SU-DHL-6 (cell line): ENCODE measurements around the gene BTBD9.

Experiments
- H2AFZ ChIP-seq: fragments of 200-600 bp; sonication (generic); 2 replicates; pipeline ENCODE4 v1.6.1; 2014; ENCODE audit warnings: low read depth, mild to moderate bottlenecking, moderate library complexity, mixed read lengths, antibody characterized with exemption, low read length; ENCODE audit not compliant: severe bottlenecking
- H3F3A ChIP-seq: fragments of 200-600 bp; shearing (Covaris generic); 2 replicates; pipeline ENCODE4 v1.6.0; 2016; ENCODE audit warnings: antibody characterized with exemption, mild to moderate bottlenecking; ENCODE audit not compliant: insufficient read depth
- H3K27ac ChIP-seq: fragments of 200-600 bp; sonication (generic); 2 replicates; pipeline ENCODE4 v1.5.1; 2016; ENCODE audit warnings: low read depth, mild to moderate bottlenecking, low read length, moderate library complexity, mixed read lengths
- H3K27me3 ChIP-seq: fragments of 200-600 bp; sonication (generic), shearing (Covaris generic); 2 replicates; pipeline ENCODE4 v1.6.0; 2014; ENCODE audit warnings: mild to moderate bottlenecking, low read length
- H3K36me3 ChIP-seq: fragments of 200-600 bp; sonication (generic); 2 replicates; pipeline ENCODE4 v1.6.1; 2014; ENCODE audit warnings: mild to moderate bottlenecking, low read length, mixed read lengths
- H3K4me2 ChIP-seq: fragments of 300-600, 200-600 bp; shearing (Covaris generic), sonication (generic); 2 replicates; pipeline ENCODE4 v1.6.0; 2014; ENCODE audit warnings: low read length, low read depth, mild to moderate bottlenecking; ENCODE audit not compliant: poor library complexity, severe bottlenecking
- H3K4me3 ChIP-seq: fragments of 200-600 bp; sonication (generic); 2 replicates; pipeline ENCODE4 v1.5.1; 2014; ENCODE audit warnings: antibody characterized with exemption, low read length, mild to moderate bottlenecking, mixed read lengths; ENCODE audit not compliant: insufficient read depth, poor library complexity, severe bottlenecking
- H3K79me2 ChIP-seq: fragments of 200-600 bp; sonication (generic); 2 replicates; pipeline ENCODE4 v1.6.1; 2014; ENCODE audit warnings: mild to moderate bottlenecking, low read length, moderate library complexity; ENCODE audit not compliant: insufficient read depth
- H3K9ac ChIP-seq: fragments of 200-600 bp; sonication (generic); 2 replicates; pipeline ENCODE4 v1.7.0; 2014; ENCODE audit warnings: mild to moderate bottlenecking, low read length
- H3K9me2 ChIP-seq: fragments of 200-600 bp; sonication (generic); replicated peaks from 2 replicates; pipeline ENCODE4 v1.6.1; 2014; ENCODE audit warnings: low read length; ENCODE audit not compliant: insufficient read depth
- H3K9me3 ChIP-seq: fragments of 200-600 bp; sonication (generic); 2 replicates; pipeline ENCODE4 v1.6.1; 2014; ENCODE audit warnings: low read length, mixed read lengths; ENCODE audit not compliant: insufficient read depth
- H4K20me1 ChIP-seq: fragments of 200-600 bp; sonication (generic); 2 replicates; pipeline ENCODE4 v1.6.1; 2014; ENCODE audit warnings: low read depth, mild to moderate bottlenecking, antibody characterized with exemption, low read length, moderate library complexity, mixed read lengths
- CTCF ChIP-seq: fragments of 200-600 bp; sonication (generic); IDR thresholded peaks from one replicate; pipeline ENCODE4 v1.5.1; 2017; ENCODE audit warnings: antibody characterized with exemption, mild to moderate bottlenecking, low read length, moderate library complexity; ENCODE audit not compliant: insufficient read depth, poor library complexity, severe bottlenecking
- EZH2phosphoT487 ChIP-seq: fragments of 200-600 bp; sonication (generic), shearing (Covaris generic); conservative IDR thresholded peaks from 2 replicates; pipeline ENCODE4 v1.6.1; 2018; ENCODE audit warnings: mild to moderate bottlenecking, antibody characterized with exemption, low read length, moderate library complexity, mixed read lengths

Gene BTBD9

GRCh38 chr6:38337819-38338465 lies 301.8 kb downstream of the BTBD9 start:
- Histone ChIP-seq H3K4me3 (no peak overlapping the region), H3K27me3 (no peaks in the 10 kb centered on the region), H3K9me2 (no peaks in the 10 kb centered on the region)

GRCh38 chr6:38336922-38337321 lies 302.8 kb downstream of the BTBD9 start:
- H3K9ac ChIP-seq: no peak overlapping the region
- H3K9me3 ChIP-seq: no peaks in the 10 kb centered on the region
- no peaks in the 10 kb centered on the region for H3K27me3 ChIP-seq
- no peaks in the 10 kb centered on the region for H3K9me2 ChIP-seq
- no peak overlapping the region for H3K4me2 ChIP-seq
- no peak overlapping the region for H3K27ac ChIP-seq
- no peak overlapping the region for H3K4me3 ChIP-seq
- H3K79me2 ChIP-seq: no peaks in the 10 kb centered on the region
- H3F3A ChIP-seq: no peaks in the 10 kb centered on the region
- H4K20me1 ChIP-seq: no peaks in the 10 kb centered on the region
- H3K36me3 ChIP-seq: no peaks in the 10 kb centered on the region
- H2AFZ ChIP-seq: no peak overlapping the region
- no peak for TF ChIP-seq CTCF
- TF ChIP-seq EZH2phosphoT487: no peak

More at GRCh38 chr6:38337819-38338465, 301.8 kb downstream of the BTBD9 start:
- Histone ChIP-seq H3K9ac (no peak overlapping the region), H3K36me3 (no peaks in the 10 kb centered on the region), H3K27ac (no peak overlapping the region), H3K4me2 (no peak overlapping the region), H3F3A (no peaks in the 10 kb centered on the region), H3K9me3 (no peaks in the 10 kb centered on the region), H4K20me1 (no peaks in the 10 kb centered on the region), H3K79me2 (no peaks in the 10 kb centered on the region), H2AFZ (no peak overlapping the region)
- TF ChIP-seq EZH2phosphoT487 (no peak), CTCF (no peak)

DNA sequence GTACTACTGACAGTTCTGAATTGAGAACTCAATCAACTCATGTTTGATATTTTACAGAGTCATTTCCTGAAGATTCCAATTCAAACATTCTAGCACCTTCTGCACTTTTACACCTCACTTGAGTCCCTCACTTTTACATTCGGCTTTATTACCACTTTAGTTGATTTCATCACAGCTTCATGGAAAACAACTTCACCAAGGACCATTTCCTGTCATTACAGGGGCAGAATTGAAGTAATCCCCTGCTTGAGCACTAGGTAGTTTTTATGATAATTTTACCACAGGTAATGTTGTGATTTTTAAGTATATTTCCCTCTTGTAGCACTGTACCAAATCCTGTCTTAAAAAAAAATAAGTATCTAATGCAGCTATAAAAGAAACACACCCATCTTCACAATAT lies 312.9 kb downstream of the BTBD9 start:
- no peak for TF ChIP-seq CTCF

More for the DNA sequence above, 312.9 kb downstream of the BTBD9 start:
- Histone ChIP-seq H3K4me2 (no peak overlapping the region), H3K9me3 (no peaks in the 10 kb centered on the region), H3K79me2 (no peaks in the 10 kb centered on the region), H3K9me2 (no peaks in the 10 kb centered on the region), H3K27me3 (no peaks in the 10 kb centered on the region), H3K36me3 (no peaks in the 10 kb centered on the region), H3K9ac (no peak overlapping the region), H3K27ac (no peak overlapping the region), H3K4me3 (no peak overlapping the region), H2AFZ (no peak overlapping the region), H3F3A (no peaks in the 10 kb centered on the region), H4K20me1 (no peaks in the 10 kb centered on the region)
